Ovary (tissue), 9 donors: ENCODE data around the gene C8B. TPM values are rescaled to one million over a fixed set of nuclear protein-coding genes. Genes with fewer than 3 reads are reported as not detected.

Experiments used
- DNase-seq, 5 donors: peaks; one replicate each; pipeline ENCODE4 v3.0.0-alpha.2; 2019 to 2020
- H3K27ac ChIP-seq, 2 donors: fragments of 200-600 bp; one replicate each; pipeline versions ENCODE4 v1.5.1 to v1.8.0; 2019 to 2022
- H3K27me3 ChIP-seq: fragments of 200-600 bp; one replicate; pipeline ENCODE4 v1.8.0; 2022
- H3K36me3 ChIP-seq: fragments of 200-600 bp; sonication (generic); one replicate; pipeline ENCODE4 v1.5.1; 2019
- H3K4me1 ChIP-seq: one replicate; pipeline ENCODE4 v1.8.1; 2013; ENCODE audit warnings: mild to moderate bottlenecking, moderate library complexity; ENCODE audit not compliant: insufficient read depth
- H3K4me3 ChIP-seq: fragments of 200-600 bp; sonication (generic); one replicate; pipeline ENCODE4 v1.5.1; 2017
- H3K9me3 ChIP-seq, 2 donors: fragments of 200-600 bp in 1 of 2; sonication (generic) in 1 of 2; one replicate each; pipeline versions ENCODE4 v1.5.1 to v1.8.1; 2013 to 2019; ENCODE audit warnings: mild to moderate bottlenecking in 1 of 2, moderate library complexity in 1 of 2
- EP300 ChIP-seq: sonication (generic); formaldehyde crosslinking; IDR thresholded peaks from one replicate; pipeline ENCODE4 v1.6.1; 2017; ENCODE audit warnings: antibody characterized with exemption
- POLR2A ChIP-seq: fragments of 450-650 bp; IDR thresholded peaks from one replicate; pipeline ENCODE4 v1.6.1; 2017; ENCODE audit warnings: antibody characterized with exemption, mild to moderate bottlenecking, moderate library complexity
- WGBS, 3 donors: extraction: QIAGEN DNeasy Blood & Tissue Kit in 1 of 3; methylation state at CpG; one replicate each; pipeline versions ENCODE4 v1.1.5 to v1.1.7; 2013 to 2017; 5-methylcytosine and 5-hydroxymethylcytosine counted together
- intact Hi-C, 4 donors: fragments of 100-400 bp; cut with DNase I; formaldehyde crosslinking; loops; one replicate each; pipeline versions ENCODE4 v1.11.0 to v1.15.1; 2022 to 2023
- polyA plus RNA-seq, 2 donors: library from polyadenylated mRNA; stranded (reverse); fragments of 200-250 nt in 1 of 2; fragments of 350-450 nt in 1 of 2; fragmentation: Illumina TruSeq in 1 of 2; extraction: RNeasy Lipid Tissue Mini Kit (QIAGEN cat#74804) in 1 of 2; gene quantifications; one replicate each; pipeline ENCODE4 v1.2.3, GENCODE V29; 2013 to 2014
- total RNA-seq, 7 donors: library from RNA; depleted of rRNA in 2 of 7; stranded (reverse); fragments of >200 nt in 2 of 7; fragmentation: NEBNext Ultra II Directional in 3 of 7; extraction: Animal tissue kit (Norgen Biotek cat#: 25700) in 3 of 7; gene quantifications; one replicate each; pipeline versions ENCODE4 v1.1.0 to v1.2.4, GENCODE V29; 2016 to 2023
- TF ChIP-seq, protein P1 (sequence below), 3 donors: fragments of 450-650 bp in 2 of 3; fragments of 200-600 bp in 1 of 3; IDR thresholded peaks; one replicate each; pipeline versions ENCODE4 v1.5.1 to v1.8.0; 2016 to 2022; ENCODE audit warnings: antibody characterized with exemption in 3 of 3, mild to moderate bottlenecking in 1 of 3
- donor health status: DM: no; HTN: no; CAD: no; lungs with moderate emphysema.
- donor health status: DM: no; HTN: no; CAD: no.
- donor health status: Bipolar disorder and iron deficiency.
- donor health status: DM: yes; HTN: yes; CAD: no.
- donor health status: DM: no; HTN: no; CAD: no.
- donor health status: DM: yes; HTN: yes; CAD: no.

The C8B gene
- total and polyA plus RNA-seq, 9 donors = 0.13 TPM; not detected in 8

- no peak for DNase-seq
- intact Hi-C loops = no loop called here
These were observed 44.3 kb downstream of the C8B start for GRCh38 chr1:56921479-56921878.

GRCh38 chr1:56920591-56921001 lies 45.2 kb downstream of the C8B start:
- no peaks in the 10 kb centered on the region for H3K27me3 ChIP-seq
- no peak overlapping the region for H3K4me3 ChIP-seq
- no peaks in the 10 kb centered on the region for H3K4me1 ChIP-seq
- WGBS, 3 donors = 68 to 90% (median 81%) methylated on average over 2 of the region's 2 CpGs
- intact Hi-C loops = no loop called here
- no peak for TF ChIP-seq EP300
- TF ChIP-seq, protein P1, sequence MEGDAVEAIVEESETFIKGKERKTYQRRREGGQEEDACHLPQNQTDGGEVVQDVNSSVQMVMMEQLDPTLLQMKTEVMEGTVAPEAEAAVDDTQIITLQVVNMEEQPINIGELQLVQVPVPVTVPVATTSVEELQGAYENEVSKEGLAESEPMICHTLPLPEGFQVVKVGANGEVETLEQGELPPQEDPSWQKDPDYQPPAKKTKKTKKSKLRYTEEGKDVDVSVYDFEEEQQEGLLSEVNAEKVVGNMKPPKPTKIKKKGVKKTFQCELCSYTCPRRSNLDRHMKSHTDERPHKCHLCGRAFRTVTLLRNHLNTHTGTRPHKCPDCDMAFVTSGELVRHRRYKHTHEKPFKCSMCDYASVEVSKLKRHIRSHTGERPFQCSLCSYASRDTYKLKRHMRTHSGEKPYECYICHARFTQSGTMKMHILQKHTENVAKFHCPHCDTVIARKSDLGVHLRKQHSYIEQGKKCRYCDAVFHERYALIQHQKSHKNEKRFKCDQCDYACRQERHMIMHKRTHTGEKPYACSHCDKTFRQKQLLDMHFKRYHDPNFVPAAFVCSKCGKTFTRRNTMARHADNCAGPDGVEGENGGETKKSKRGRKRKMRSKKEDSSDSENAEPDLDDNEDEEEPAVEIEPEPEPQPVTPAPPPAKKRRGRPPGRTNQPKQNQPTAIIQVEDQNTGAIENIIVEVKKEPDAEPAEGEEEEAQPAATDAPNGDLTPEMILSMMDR (IDR thresholded peaks at IDR 0.05) = no peak
- no peak overlapping the region for H3K27ac ChIP-seq
- DNase-seq = no peak
- H3K9me3 ChIP-seq = no peaks in the 10 kb centered on the region
- no peaks in the 10 kb centered on the region for H3K36me3 ChIP-seq

More at GRCh38 chr1:56921479-56921878, 44.3 kb downstream of the C8B start:
- Histone ChIP-seq H3K4me3 (no peak overlapping the region), H3K4me1 (no peaks in the 10 kb centered on the region), H3K27ac (no peak overlapping the region), H3K9me3 (no peaks in the 10 kb centered on the region), H3K27me3 (no peaks in the 10 kb centered on the region), H3K36me3 (no peaks in the 10 kb centered on the region)
- no peak for TF ChIP-seq EP300
- TF ChIP-seq, protein P1 (IDR thresholded peaks at IDR 0.05) = no peak
- WGBS, 3 donors = 14 to 15% (median 14%) methylated on average over 1 of the region's 1 CpG

GRCh38 chr1:56917356-56917755 lies 48.5 kb downstream of the C8B start:
- no peak overlapping the region for H3K27ac ChIP-seq
- TF ChIP-seq POLR2A = no peak
- TF ChIP-seq EP300 = no peak
- TF ChIP-seq, protein P1 (IDR thresholded peaks at IDR 0.05) = no peak
- 69 to 90% (median 75%) methylated on average over 5 of the region's 5 CpGs for WGBS, 3 donors
- no peak for DNase-seq
- intact Hi-C loops = no loop called here
- H3K27me3 ChIP-seq = no peaks in the 10 kb centered on the region
- no peak overlapping the region for H3K4me3 ChIP-seq
- no peaks in the 10 kb centered on the region for H3K36me3 ChIP-seq
- no peaks in the 10 kb centered on the region for H3K9me3 ChIP-seq
- H3K4me1 ChIP-seq = no peaks in the 10 kb centered on the region

DNA sequence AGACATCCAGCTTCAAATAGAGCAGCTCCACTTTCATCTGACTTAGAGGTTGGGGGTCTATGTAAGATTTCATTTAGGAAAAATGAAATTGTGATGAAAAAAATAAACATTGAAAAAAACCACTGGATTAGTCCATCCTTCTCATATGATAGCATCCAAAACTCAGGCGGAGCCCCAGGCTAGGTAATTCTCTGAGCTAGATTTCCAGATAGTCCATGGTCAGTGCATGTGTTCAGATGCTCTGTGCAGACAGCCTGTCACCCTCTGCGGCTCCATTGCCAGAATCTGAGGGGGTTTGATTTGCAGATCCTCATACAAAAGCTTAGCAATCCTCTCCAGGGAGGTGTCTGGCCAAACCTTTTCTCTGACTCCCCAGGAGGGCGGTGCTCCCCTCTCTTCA lies 49.2 kb downstream of the C8B start:
- Histone ChIP-seq H3K27ac (no peak overlapping the region), H3K27me3 (no peaks in the 10 kb centered on the region), H3K9me3 (no peaks in the 10 kb centered on the region), H3K4me1 (no peaks in the 10 kb centered on the region), H3K36me3 (no peaks in the 10 kb centered on the region), H3K4me3 (no peak overlapping the region)
- no peak for TF ChIP-seq EP300
- TF ChIP-seq, protein P1 (IDR thresholded peaks at IDR 0.05) = no peak
- intact Hi-C loops = no loop called here
- whole genome bisulfite sequencing, 3 donors = 84 to 90% (median 90%) methylated on average over 3 of the region's 3 CpGs
- no peak for DNase-seq

DNA sequence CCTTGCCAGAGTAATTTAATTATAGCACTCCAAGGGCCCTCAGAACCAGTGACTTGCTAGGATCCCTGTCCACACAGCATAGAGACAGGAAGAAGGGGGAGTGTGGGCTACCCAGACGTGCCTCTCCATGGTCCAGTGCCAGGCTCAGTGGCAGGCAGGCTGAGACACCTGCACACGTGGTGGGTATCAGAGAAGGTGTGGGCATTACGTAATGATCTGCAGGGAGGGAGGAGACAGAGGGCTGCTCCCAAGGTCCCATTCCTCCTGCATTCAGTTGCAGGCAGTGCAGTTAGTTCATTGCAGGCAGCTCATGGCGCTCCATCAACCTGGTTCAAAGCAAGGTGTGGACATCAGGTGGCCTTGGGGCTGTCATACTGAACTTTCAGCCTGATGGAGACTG lies 49.9 kb downstream of the C8B start:
- no peaks in the 10 kb centered on the region for H3K4me1 ChIP-seq
- H3K4me3 ChIP-seq = no peak overlapping the region
- 42 to 57% (median 52%) methylated on average over 4 of the region's 4 CpGs for WGBS, 3 donors
- H3K27me3 ChIP-seq = no peaks in the 10 kb centered on the region
- intact Hi-C loops = no loop called here
- no peak for TF ChIP-seq POLR2A
- TF ChIP-seq, protein P1 (IDR thresholded peaks at IDR 0.05) = no peak
- TF ChIP-seq EP300 = no peak
- DNase-seq = no peak
- H3K36me3 ChIP-seq = no peaks in the 10 kb centered on the region
- H3K27ac ChIP-seq = no peak overlapping the region
- H3K9me3 ChIP-seq = no peaks in the 10 kb centered on the region
